HG03175 (cell line): ENCODE results near the gene OTUD3.
A peak's percentile ranks its signal among the peaks of the same experiment; 100 is the strongest.
"Not testable (repeated sequence)": the region's sequence is repeated elsewhere in the genome, so short reads cannot be mapped to it uniquely, and the experiment has no call there.

Experiments used
- ATAC-seq: cut with Tn5 transposase; IDR thresholded peaks from one replicate; pipeline ENCODE4 v1.9.1; 2021; ENCODE audit warnings: mild to moderate bottlenecking, moderate library complexity; ENCODE audit not compliant: unreplicated experiment

OTUD3 gene, protein sequence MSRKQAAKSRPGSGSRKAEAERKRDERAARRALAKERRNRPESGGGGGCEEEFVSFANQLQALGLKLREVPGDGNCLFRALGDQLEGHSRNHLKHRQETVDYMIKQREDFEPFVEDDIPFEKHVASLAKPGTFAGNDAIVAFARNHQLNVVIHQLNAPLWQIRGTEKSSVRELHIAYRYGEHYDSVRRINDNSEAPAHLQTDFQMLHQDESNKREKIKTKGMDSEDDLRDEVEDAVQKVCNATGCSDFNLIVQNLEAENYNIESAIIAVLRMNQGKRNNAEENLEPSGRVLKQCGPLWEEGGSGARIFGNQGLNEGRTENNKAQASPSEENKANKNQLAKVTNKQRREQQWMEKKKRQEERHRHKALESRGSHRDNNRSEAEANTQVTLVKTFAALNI

DNA sequence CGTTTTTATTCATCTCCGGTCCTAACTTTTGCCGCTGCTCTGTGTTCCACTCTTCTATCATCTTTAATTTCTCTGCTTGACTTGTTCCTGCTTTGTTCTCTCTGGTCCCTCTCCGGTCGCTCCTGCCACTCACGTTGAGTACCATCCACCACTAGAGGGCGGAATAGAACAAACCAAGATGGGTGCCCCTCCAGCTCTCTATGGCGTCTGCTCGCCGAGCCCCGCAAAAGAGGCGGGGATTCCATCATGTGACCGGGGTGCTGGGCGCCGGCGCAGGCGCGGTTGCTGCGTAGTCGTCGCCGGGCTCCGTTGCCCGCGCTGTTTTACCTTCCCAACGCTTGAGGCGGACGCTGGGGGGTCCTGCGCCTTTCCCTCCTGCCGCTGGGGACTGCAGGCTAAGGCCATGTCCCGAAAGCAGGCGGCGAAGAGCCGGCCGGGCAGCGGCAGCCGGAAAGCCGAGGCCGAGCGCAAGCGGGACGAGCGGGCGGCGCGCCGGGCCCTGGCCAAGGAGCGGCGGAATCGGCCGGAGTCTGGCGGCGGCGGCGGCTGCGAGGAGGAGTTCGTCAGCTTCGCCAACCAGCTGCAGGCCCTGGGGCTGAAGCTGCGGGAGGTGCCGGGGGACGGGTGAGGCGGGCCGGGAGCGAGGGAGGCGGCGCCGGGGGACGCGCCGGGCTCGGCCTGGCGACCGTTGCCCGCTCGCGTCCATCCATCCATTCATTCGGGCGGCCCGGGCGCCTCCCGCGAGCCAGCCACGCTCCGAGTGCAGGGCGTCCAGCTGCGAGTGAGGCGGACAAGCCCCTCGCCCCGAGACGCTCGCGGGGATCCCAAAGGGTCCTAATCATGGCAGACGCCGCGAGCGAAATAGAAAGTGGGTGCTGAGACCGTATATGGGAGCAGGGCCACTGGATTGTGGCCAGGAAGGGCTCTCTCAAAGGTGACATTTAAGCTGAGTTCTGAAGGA, at the start of gene OTUD3:
TSS of gene OTUD3 (plus strand) at position 285 of the 961 bp plus-strand sequence. CDS start at position 404, 119 bp downstream.
- ATAC-seq, result peak; percentile 93

DNA sequence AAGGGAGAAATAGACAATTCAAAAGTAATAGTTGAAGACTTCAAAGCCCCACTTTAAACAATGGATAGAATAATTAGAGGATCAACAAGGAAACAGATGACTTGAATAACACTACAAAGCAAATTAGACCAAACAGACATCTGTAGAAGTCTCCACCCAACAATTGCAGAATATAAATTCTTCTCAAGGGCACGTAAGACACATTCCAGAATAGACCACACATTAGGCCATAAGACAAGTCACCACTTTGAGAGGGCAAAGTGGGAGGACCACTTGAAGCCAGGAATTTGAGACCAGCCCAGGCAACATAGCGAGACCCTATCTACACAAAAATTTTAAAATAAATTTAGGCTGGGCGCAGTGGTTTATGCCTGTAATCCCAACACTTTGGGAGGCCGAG, 46.6 kb upstream of the OTUD3 start:
- ATAC-seq, result no peak

DNA sequence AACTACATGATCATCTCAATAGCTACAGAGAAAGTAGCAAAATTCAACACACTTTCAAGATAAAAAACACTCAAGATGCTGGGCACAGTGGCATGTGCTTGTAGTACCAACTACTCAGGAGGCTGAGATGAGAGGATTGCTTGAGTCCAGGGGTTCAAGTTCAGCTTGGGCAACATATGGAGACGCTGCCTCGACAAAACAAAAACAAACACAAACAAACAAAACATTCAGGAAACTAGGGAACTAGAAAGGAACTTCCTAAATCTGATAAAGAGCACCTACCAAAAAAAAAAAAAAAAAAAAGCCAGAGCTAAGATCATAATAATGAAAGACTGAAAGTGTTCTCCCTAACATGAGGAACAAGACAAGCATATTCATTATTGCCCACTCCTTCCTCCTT, 44.3 kb upstream of the OTUD3 start:
- ATAC-seq, result no peak

DNA sequence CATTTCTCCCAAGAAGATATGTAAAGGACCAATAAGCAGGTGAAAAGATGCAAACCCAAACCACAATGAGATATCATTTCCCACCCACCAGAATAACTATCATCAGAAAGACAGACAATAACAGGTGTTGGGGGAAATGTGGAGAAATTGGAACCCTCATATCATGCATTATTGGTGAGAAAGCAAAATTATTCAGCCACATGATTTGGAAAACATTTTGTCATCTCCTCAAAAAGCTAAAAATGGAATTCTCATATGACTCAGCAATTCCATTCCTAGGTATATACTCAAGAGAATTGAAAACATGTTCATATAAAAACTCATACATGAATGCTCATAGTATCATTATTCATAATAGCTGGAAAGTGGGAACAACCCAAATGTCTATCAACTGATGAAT, 42.0 kb upstream of the OTUD3 start:
- no peak for ATAC-seq

DNA sequence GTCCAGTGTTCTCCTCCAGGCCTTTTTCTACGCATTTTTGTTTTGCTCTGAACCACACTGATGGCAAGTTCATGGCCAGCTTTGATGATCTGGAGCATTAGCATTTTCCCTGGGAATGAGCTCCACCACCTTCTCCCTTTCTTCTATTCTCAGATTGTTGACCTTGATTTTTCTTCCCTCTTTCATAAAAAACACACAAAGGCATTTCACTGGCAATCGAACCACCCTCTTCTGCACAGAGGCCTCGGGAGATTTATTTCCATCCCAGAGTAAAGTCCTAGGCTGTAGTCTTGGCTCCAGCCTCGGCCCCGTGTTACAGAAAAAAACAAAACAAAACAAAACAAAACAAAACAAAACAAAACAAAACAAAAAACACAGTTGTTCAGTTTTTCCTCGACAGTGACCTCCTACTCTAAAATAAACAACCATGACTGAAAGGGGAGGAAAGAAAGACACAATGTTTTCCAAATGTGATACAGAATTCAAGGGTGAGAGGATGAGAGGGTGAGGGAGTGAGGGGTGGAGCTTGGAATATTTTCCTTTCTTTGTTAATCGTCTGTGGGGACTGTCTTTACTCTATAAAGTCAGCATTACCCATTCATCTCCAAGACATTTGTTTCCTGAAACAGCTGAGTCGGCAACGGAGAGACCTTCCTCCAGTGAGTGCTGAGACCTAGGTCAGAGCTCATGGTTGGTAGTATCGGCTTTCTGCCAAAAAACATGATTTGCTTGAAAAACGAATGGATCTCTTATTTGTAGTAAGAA, 37.3 kb upstream of the OTUD3 start:
- ATAC-seq, result no peak

DNA sequence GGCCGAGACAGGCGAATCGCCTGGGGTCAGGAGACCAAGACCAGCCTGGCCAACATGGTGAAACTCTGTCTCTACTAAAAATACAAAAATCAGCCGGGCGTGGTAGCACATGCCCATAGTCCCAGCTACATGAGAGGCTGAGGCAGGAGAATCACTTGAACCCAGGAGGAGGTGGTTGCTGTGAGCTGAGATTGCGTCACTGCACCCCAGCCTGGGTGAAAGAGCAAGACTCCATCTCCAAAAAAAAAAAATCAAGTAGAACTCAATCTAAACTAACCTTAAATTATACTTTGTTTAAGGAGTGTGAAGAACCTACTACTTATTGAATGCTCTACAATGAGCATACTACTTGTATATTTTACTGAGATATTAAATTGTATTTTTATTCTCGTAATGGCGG, 36.6 kb upstream of the OTUD3 start:
- no peak for ATAC-seq

DNA sequence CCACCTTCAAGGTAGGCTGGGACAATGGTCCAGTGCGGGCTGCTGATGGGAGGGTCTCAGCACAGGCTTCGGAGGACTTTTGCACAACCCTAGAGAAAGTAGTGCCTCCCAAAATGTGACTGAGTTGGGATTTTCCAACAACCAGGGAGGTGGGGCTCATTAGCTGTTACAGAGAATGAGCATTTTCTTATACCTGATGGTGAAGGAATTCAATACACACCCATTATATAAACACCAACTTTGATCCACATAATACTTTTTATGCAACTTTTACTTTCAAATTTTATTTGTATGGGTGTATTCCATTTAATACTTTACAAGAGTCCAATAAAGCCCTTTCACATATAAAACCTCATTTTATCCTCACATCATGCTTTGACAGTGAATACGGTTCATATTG, 35.9 kb upstream of the OTUD3 start:
- no peak for ATAC-seq

DNA sequence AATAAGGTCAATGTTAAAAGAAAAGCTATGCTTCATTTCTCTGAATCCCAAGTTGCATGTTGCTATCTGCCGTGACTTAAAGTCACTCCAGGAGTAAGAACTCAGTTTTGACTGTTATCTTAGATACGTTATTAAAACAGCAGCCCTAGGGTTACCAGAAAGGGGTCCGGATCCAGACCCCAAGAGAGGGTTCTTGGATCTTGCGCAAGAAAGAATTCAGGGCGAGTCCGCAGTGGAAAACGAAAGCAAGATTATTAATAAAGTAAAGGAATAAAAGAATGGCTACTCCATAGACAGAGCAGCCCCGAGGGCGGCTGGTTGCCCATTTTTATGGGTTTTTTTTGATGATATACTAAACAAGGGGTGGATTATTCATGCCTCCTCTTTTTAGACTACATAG, 34.9 kb upstream of the OTUD3 start:
- not testable (repeated sequence) for ATAC-seq

DNA sequence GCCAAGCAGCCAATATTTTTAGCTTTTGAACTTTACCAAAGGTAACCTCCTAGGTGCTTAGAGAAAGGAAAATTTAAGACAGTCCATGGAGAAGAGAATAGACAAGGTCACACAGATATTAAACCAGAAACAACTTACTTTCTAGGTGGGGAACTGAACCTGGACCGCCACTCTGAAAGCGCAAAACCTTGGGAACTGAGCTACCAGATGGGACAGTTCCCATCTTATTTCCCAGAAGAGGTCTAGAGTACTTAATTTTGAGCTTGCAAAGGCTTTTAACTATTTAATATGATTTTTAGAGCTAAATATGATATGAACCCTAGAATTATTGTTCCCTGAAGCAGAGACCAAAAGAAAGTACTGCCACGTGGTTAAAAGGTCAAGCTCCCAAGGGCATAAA, 32.9 kb upstream of the OTUD3 start:
- ATAC-seq, result not testable (repeated sequence)

DNA sequence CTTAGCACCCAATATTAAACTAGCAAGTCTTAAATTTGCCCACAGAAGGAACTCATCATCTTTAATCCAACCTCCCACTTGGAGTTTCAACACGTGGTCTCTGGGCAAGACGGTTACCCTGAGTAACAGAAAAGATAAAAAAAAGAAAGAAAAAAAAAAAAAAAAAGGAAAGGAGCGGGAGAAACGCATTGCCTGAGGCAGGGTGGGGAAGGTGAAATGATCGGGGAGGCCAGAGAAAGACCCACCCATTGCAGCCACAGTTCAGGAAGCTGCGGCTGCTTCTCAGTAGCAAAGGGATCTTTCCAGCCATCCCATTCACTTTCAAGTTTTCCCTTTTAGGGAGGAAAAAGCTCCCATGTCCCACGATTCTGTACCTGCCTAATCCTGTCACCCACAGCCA, 32.0 kb upstream of the OTUD3 start:
- ATAC-seq, result no peak

DNA sequence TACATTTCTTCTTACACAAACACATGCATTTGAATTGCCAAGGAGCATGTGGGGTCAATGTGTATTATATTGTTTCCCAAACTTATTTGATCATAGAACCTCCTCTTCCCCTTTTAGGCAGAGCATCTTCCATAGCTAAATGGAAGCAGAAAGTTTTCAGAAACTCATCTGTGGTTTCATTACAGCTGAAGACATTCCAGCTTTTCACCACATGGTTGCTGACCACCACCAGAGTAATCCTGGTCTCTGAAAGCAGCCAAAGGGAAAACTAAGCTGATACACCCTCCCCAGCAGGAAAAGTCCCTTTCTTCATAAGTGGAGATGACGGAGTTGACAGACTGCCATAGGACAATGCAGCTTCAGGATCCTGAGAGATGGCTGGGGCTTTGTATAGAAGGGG, 30.2 kb upstream of the OTUD3 start:
- no peak for ATAC-seq

DNA sequence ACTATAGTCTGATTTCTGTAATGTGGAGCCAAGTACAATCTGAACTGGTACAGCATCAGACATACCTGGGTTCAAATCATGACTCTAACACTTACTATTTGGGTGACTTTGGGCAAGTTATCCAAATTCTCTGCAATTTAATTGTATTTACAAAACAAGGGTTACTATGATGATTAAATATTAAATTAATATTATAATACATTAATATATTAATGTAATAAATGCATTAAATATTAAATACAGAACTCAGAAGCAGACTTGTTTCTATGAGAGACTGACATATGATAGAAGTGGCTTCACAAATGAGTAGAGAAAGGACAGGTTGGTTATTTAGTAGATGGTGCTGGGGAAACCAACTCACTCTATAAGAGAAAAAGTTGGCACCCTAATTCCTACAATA, 27.3 kb upstream of the OTUD3 start:
- no peak for ATAC-seq

DNA sequence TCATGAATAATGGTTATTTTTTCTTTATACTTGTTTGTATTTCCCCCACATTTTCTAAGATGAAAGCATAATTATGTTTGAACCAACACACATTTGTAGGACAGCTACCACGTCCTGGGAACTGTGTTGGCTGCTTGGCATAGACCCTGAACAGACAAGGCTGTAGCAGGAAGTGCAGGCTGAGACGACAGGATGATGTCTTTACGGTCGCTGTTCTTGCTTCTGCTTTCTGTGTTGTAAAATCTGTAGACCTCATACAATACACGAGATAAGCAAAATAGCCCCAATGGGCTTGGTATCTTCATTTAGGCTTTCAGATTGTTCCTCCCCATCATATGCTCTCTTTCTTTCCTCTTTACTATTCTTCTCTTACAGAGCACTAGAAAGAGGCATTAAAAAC, 23.3 kb upstream of the OTUD3 start:
- ATAC-seq, result no peak

DNA sequence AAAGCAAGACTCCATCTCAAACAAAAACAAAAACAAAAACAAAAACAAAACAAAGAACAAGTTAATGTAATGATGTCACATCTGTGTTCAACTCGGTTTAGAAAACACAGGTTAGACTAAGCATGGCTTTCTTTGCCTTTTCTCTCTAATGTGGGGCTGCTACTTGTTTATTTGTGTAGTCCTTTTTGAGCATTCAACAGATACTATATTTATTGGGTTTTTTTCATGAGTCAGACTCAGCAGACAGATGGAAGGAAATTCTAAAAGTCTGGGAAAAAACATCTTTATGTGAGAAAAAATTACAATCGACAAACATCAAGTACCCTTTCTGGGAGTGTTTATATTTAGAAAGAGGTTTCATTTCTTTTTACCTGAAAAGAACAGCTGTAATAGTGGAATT, 22.3 kb upstream of the OTUD3 start:
- no peak for ATAC-seq

DNA sequence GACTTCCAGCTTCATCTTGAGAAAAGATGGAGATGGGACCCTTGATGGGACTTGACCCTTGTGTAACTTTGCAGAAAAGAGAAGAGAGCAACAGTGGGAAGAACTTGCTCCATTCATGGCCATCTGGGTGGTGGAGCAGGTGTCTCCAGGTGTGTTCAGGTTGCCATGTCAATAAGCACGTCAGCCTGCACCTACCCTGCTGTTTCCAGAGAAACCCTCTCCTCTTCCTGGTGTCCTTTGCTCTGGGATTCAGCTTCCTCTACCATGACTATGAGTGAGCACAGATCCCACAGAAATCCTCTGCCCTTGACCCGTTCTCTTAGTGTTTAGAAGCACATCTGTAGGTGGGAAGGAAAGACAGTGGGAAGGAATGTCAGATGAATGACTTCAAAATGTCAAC, 21.8 kb upstream of the OTUD3 start:
- no peak for ATAC-seq

DNA sequence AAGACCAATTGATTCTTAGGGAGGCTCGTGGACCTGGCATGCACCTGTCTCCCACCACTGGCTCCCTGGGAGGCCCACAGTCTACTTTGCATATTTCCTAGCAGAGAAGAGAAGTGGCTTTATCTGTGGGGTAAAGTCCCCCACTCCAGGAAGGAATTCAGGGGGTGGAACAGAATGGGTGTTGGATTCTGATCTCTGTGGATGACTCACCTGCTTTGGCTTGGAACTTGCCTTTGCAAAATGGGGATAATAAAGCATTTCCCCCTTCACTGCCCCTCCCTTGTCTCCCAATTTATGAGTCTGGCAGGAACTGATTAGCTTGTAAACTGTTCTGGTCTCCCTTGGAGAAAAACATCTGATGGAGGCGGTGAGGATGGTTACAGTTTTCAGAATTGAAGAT, 21.2 kb upstream of the OTUD3 start:
- no peak for ATAC-seq

DNA sequence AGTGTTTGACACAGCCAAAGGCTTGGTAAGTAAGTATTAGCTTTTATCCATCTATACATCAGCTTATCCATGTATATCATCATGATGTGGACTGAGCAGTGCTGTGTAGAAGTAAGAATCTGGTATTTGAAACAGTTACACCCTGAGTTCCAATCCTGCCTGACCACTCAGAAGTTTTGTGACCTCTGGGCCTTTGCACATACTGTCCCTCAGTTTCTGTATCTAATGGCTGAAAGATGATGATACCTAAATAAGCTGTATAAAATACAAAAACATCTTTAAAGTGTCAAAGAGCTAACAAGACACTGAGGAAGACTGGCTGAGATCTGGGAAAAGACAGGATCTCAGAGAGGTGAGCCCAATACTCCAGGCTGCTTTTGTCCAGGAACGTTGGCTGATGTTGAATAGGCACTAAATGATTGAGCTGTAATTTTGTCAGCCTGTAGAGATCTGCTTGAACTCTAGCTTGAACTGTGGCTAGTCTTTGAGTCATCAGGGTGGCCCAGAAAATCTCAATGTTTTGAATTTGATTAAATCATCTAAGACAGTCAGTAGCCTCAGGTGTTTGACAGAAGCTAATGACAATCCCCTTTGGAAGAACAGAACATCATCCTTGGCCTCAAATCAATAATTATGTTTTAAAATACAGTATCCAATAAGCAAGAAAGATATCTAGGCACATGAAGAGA, 20.2 kb upstream of the OTUD3 start:
- ATAC-seq, result no peak

DNA sequence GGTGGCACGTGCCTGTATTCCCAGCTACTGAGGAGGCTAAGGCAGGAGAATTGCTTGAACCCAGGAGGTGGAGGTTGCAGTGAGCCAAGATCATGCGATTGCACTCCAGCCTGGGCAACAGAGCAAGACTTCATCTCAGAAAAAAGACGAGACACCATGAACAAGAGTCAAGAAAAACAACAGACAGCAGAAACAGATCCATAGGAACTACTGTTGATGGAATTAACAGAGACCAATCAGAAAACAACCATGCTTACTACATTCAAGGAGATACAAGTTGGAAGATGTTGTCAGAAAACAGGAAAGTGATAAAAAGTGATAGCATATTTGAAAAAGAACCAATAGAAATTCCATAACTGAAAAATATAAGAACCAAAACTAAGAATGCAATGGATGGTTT, 19.3 kb upstream of the OTUD3 start:
- ATAC-seq, result no peak

DNA sequence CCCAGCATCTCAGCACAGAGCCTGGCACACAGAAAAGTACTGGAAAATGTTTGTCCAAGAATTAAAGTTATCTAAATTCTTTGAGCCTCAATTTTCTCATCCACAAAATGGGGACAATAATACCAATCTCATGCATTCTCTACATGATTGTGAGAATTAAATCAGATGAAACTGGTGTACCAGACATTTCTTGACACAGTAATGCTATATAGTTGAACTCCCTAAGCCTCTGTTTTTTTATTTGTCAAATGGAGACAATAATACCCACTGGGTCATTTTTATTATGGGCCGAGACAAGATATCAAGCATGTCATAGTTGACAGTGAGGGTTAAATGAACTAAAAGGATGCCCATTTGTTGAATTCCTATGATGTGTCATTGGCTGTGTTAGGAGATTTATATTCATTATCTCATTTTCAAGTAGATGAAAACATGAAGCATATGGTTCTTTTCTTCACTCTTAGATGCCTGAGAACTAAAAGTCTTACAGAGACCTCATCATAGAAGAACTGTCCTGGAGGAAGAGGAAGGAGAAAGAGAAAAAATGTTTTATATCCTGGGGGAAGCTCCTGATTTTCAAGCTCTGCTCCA, 17.5 kb upstream of the OTUD3 start:
- ATAC-seq, result no peak

DNA sequence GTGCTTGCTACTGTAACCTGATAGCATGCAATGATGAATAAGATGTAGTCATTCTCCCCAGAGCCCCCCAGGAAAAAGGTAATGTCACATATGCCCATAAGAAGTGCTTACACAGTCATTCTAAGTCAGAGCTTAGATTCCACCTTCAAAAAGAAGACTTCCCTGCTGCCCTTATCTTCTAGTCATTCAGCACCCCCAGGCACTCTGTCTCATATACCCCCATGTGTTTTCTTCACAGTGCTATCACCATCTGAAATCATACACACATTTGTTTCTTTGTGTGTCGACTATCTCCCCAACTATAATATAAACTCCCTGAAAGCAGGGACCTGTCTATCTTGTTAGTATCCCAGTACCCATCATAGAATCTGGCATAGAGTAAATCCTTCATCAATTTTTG, 16.2 kb upstream of the OTUD3 start:
- ATAC-seq, result no peak
